ENCODE results near the gene STK32B.

The STK32B gene

DNA sequence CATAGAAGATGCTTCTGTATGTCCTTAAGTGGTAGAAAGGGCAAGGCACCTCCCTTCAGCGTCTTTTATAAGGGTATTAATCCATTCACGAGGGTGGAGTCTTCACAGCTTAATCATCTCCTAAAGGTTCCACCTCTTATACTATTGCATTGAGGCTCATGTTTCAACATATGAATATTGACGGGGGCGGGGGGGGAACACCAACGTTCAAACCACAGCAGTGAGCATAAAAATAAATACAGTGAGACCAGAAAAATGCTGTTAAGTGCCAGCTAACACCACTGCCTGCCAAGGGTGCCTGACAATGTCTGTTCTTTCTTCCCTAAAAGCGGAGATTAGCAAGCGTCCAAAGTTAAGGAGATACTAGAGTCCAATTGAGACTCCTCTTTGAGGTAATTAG is 323.3 kb downstream of the STK32B start:
- ChIA-PET POLR2A (no interaction called here), CTCF (no interaction called here)
- TF ChIP-seq, protein P1, sequence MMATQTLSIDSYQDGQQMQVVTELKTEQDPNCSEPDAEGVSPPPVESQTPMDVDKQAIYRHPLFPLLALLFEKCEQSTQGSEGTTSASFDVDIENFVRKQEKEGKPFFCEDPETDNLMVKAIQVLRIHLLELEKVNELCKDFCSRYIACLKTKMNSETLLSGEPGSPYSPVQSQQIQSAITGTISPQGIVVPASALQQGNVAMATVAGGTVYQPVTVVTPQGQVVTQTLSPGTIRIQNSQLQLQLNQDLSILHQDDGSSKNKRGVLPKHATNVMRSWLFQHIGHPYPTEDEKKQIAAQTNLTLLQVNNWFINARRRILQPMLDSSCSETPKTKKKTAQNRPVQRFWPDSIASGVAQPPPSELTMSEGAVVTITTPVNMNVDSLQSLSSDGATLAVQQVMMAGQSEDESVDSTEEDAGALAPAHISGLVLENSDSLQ (IDR thresholded peaks at IDR 0.05) = no peak
- no peak for TF ChIP-seq BHLHE40 (IDR thresholded peaks at IDR 0.05; ENCODE audit: borderline replicate concordance)
- TF ChIP-seq CTBP1 (IDR thresholded peaks at IDR 0.05; ENCODE audit: borderline replicate concordance) = no peak
- no peak for TF ChIP-seq LEF1 (IDR thresholded peaks at IDR 0.05; ENCODE audit: borderline replicate concordance)
- no peak for TF ChIP-seq FOXK2 (IDR thresholded peaks at IDR 0.05)
- TF ChIP-seq FOXM1 (IDR thresholded peaks at IDR 0.05; ENCODE audit: borderline replicate concordance) = no peak
- no peak for TF ChIP-seq SUZ12 (IDR thresholded peaks at IDR 0.05)
- TF ChIP-seq ARNT (IDR thresholded peaks at IDR 0.05) = no peak
- TF ChIP-seq HDGF (IDR thresholded peaks at IDR 0.05; ENCODE audit: borderline replicate concordance) = no peak
- TF ChIP-seq ZNF384 (IDR thresholded peaks at IDR 0.05) = no peak
- DNase-seq (ENCODE audit: extremely low spot score) = no peak

DNA sequence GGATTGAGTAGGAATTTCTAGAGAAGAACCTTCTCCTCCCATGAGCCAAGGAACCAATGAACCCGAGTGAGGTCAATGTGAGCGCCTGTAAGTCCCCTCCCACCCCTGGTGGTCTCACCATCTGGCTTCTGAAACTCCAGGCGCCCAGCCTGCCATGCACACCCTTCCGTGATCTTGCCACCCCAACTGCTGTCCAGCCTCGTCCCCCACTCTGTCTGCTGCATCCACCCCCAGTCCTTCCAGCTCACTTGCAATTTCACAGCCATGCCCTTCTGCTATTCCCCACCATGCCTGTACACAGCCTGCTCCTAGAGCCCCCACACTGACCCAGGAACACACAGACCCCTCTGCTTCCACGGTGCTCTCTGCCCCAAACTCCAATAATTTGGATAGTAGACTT is 323.7 kb downstream of the STK32B start:
- TF ChIP-seq LEF1 (IDR thresholded peaks at IDR 0.05; ENCODE audit: borderline replicate concordance) (no peak), FOXM1 (IDR thresholded peaks at IDR 0.05; ENCODE audit: borderline replicate concordance) (no peak), FOXA1 (IDR thresholded peaks at IDR 0.05) (no peak), SUZ12 (IDR thresholded peaks at IDR 0.05) (no peak), NFRKB (IDR thresholded peaks at IDR 0.05) (no peak)
- ChIA-PET CTCF (no interaction called here), POLR2A (no interaction called here)
- DNase-seq (ENCODE audit: extremely low spot score) = no peak

DNA sequence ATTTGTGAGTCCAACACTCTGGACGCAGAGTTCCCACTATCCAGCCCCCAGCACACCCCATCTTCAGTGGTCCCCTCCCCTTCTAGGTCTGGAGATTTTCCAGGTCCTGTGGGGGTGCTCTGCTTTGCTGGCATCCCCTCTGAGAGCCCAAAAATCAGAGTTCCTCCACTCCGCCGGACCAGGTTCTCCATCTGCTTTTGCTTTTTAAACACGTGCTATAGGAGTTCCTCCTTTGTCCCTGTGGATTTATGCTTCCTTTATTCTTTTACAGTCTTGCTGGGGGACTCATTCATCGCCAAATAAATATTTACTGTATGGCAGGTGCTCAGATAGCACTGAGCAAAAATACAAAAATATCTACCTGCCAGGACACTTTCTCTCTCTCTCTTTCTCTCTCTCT is 324.7 kb downstream of the STK32B start:
- no peak for TF ChIP-seq SP1 (IDR thresholded peaks at IDR 0.05)
- TF ChIP-seq, protein P1 (IDR thresholded peaks at IDR 0.05) = no peak
- TF ChIP-seq SUZ12 (IDR thresholded peaks at IDR 0.05) = no peak
- ChIA-PET CTCF (no interaction called here), POLR2A (no interaction called here)
- DNase-seq (ENCODE audit: extremely low spot score) = no peak

DNA sequence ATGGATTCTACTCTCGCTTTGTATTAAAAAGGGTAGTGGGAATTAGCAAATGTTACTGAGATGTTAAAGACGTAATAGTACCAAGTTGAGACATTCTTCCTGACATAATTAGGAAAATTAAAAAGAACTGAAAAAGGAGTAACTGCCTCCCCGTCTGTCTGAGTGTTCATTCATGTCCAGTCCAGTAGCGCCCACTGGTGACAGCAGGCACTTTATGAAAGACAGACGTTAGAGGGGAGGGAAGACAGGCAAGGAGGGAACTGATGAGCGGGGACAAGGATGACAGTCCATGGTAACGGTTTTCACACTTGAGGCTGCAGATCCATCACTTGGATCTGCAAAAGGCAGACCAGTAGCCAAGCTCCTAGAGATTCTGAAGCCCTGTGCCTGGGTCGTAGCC is 326.7 kb downstream of the STK32B start:
- TF ChIP-seq FOXM1 (IDR thresholded peaks at IDR 0.05; ENCODE audit: borderline replicate concordance) (no peak), ZNF384 (IDR thresholded peaks at IDR 0.05) (no peak), SP1 (IDR thresholded peaks at IDR 0.05) (no peak), BHLHE40 (IDR thresholded peaks at IDR 0.05; ENCODE audit: borderline replicate concordance) (no peak), SUZ12 (IDR thresholded peaks at IDR 0.05) (no peak), FOXA1 (IDR thresholded peaks at IDR 0.05) (no peak), LEF1 (IDR thresholded peaks at IDR 0.05; ENCODE audit: borderline replicate concordance) (no peak), ELF4 (IDR thresholded peaks at IDR 0.05) (no peak), L3MBTL2 (conservative IDR thresholded peaks at IDR 0.05) (no peak), CTBP1 (IDR thresholded peaks at IDR 0.05; ENCODE audit: borderline replicate concordance) (no peak), TARDBP (IDR thresholded peaks at IDR 0.05) (no peak), ARNT (IDR thresholded peaks at IDR 0.05) (no peak), HDGF (IDR thresholded peaks at IDR 0.05; ENCODE audit: borderline replicate concordance) (no peak)
- ChIA-PET CTCF (no interaction called here), POLR2A (no interaction called here)
- peak; percentile 19 for DNase-seq (ENCODE audit: extremely low spot score)

DNA sequence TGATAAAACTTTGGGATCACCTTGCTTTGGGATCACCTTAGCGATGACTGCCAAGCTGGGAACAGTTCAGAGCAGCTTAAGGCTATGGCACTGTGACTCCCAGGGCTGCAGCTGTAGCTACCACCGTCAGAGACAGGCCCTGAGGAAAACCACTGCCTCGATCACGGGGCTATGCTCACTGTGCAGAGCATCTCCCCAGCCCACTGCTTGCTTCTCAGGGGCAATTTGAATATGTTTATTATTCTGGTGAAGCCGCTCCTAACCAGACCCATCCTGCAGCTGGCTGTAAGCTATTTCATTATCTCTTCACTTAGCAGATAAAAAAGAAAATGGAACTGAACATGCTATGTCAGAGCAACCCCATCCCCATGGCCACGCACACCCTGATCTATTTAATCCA is 328.6 kb downstream of the STK32B start:
- TF ChIP-seq NFRKB (IDR thresholded peaks at IDR 0.05) = no peak
- TF ChIP-seq, protein P1 (IDR thresholded peaks at IDR 0.05) = no peak
- TF ChIP-seq CTBP1 (IDR thresholded peaks at IDR 0.05; ENCODE audit: borderline replicate concordance) = no peak
- no peak for TF ChIP-seq FOXK2 (IDR thresholded peaks at IDR 0.05)
- no peak for TF ChIP-seq FOXA1 (IDR thresholded peaks at IDR 0.05)
- no peak for TF ChIP-seq LEF1 (IDR thresholded peaks at IDR 0.05; ENCODE audit: borderline replicate concordance)
- TF ChIP-seq ELF4 (IDR thresholded peaks at IDR 0.05) = no peak
- TF ChIP-seq ZNF384 (IDR thresholded peaks at IDR 0.05) = no peak
- TF ChIP-seq HDGF (IDR thresholded peaks at IDR 0.05; ENCODE audit: borderline replicate concordance) = no peak
- no peak for TF ChIP-seq SUZ12 (IDR thresholded peaks at IDR 0.05)
- no peak for TF ChIP-seq TARDBP (IDR thresholded peaks at IDR 0.05)
- POLR2A ChIA-PET = no interaction called here
- CTCF ChIA-PET = no interaction called here
- DNase-seq (ENCODE audit: extremely low spot score) = no peak

DNA sequence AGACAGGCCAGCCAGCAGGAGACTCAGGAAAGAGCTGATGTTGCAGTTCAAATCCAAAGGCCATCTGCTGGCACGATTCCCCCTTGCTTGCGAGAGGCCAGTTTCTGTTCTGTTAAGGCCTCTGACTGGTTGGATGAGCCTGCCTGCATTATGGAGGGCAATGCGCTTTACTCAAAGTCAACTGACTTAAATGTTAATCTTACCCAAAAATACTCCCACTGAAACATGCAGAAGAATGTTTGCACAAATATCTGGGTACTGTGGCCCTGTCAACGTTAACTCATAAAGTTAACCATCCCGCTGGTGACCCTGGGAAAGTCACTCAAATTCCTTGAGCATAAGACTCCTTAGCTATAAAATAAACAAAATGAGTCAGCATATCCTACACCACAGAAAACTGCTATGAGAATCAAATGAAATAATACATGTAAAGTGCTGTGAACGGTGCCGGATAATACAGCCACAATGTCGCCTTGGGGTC is 330.7 kb downstream of the STK32B start:
- TF ChIP-seq L3MBTL2 (conservative IDR thresholded peaks at IDR 0.05) (no peak), CTBP1 (IDR thresholded peaks at IDR 0.05; ENCODE audit: borderline replicate concordance) (no peak), BHLHE40 (IDR thresholded peaks at IDR 0.05; ENCODE audit: borderline replicate concordance) (no peak), FOXK2 (IDR thresholded peaks at IDR 0.05) (no peak), ARNT (IDR thresholded peaks at IDR 0.05) (no peak), NFRKB (IDR thresholded peaks at IDR 0.05) (no peak), TARDBP (IDR thresholded peaks at IDR 0.05) (no peak), ELF4 (IDR thresholded peaks at IDR 0.05) (no peak), ZNF384 (IDR thresholded peaks at IDR 0.05) (no peak), LEF1 (IDR thresholded peaks at IDR 0.05; ENCODE audit: borderline replicate concordance) (no peak), SP1 (IDR thresholded peaks at IDR 0.05) (no peak), SUZ12 (IDR thresholded peaks at IDR 0.05) (no peak), FOXM1 (IDR thresholded peaks at IDR 0.05; ENCODE audit: borderline replicate concordance) (no peak), FOXA1 (IDR thresholded peaks at IDR 0.05) (no peak), HDGF (IDR thresholded peaks at IDR 0.05; ENCODE audit: borderline replicate concordance) (no peak)
- TF ChIP-seq, protein P1 (IDR thresholded peaks at IDR 0.05) = no peak
- DNase-seq (ENCODE audit: extremely low spot score) = no peak
- ChIA-PET CTCF (no interaction called here), POLR2A (no interaction called here)
